Activated CD8-positive, alpha-beta T cell treated with anti-CD3 and anti-CD28 coated beads for 36 hours (primary cell): ENCODE results near the gene BLVRA. TPM values are rescaled to one million over a fixed set of nuclear protein-coding genes. Genes with fewer than 3 reads are reported as not detected.
"Not testable (repeated sequence)": the region's sequence is repeated elsewhere in the genome, so short reads cannot be mapped to it uniquely, and the experiment has no call there.

Experiments used
- ATAC-seq: fragments of 200-7000 bp; cut with Tn5 transposase; one replicate; pipeline ENCODE4 v1.10.0; 2021; ENCODE audit warnings: mild to moderate bottlenecking, moderate library complexity
- CTCF ChIA-PET: fragments of 350-600 bp; sonication (Branson Sonifier 250); formaldehyde crosslinking; loops from one replicate; lab custom pipeline; 2021; ENCODE audit warnings: antibody characterized with exemption; lab: Charles Lee
- POLR2A ChIA-PET: fragments of 350-600 bp; sonication (Branson Sonifier 250); formaldehyde crosslinking; loops from one replicate; lab custom pipeline; 2021; ENCODE audit warnings: antibody characterized with exemption; lab: Charles Lee
- DNase-seq: peaks from one replicate; pipeline ENCODE4 v3.0.0-alpha.2; 2020
- H3K27ac Mint-ChIP-seq: one replicate; pipeline ENCODE4 v1.8.0; 2021; ENCODE audit warnings: mild to moderate bottlenecking, mixed read lengths
- H3K27me3 Mint-ChIP-seq: one replicate; pipeline ENCODE4 v1.8.0; 2021; ENCODE audit warnings: mixed read lengths
- H3K36me3 Mint-ChIP-seq: one replicate; pipeline ENCODE4 v1.8.0; 2021; ENCODE audit warnings: low read depth, mixed read lengths
- H3K4me1 Mint-ChIP-seq: one replicate; pipeline ENCODE4 v1.8.0; 2021; ENCODE audit warnings: low read depth, mixed read lengths
- H3K4me3 Mint-ChIP-seq: one replicate; pipeline ENCODE4 v1.8.0; 2021; ENCODE audit warnings: mild to moderate bottlenecking, moderate library complexity, mixed read lengths
- H3K9me3 Mint-ChIP-seq: one replicate; pipeline ENCODE4 v1.8.0; 2021; ENCODE audit warnings: mixed read lengths
- CTCF ChIP-seq: fragments of 200-600 bp; IDR thresholded peaks from one replicate; pipeline ENCODE4 v1.8.0; 2022; ENCODE audit warnings: antibody characterized with exemption, mild to moderate bottlenecking
- intact Hi-C: fragments of 100-400 bp; cut with micrococcal nuclease; formaldehyde crosslinking; loops from one replicate; pipeline ENCODE4 v1.10.0; 2022
- total RNA-seq, 2 experiments: library from RNA; stranded (reverse); gene quantifications; one replicate each; pipeline ENCODE4 v1.2.3, GENCODE V29; 2021

Gene BLVRA
- total RNA-seq, 2 experiments from 2014 or later, result 30.9 to 34.2 TPM

GRCh38 chr7:43810195-43810941 is 51.9 kb downstream of the BLVRA start:
- POLR2A ChIA-PET, result interaction anchor here (0.6 kb wide), 2 partner anchors 24 to 148 kb away, joined by 3 read pairs; no protein-coding TSS in a partner anchor
- DNase-seq (peak; percentile 72), ATAC-seq (peak; percentile 62)
- H3K4me1 Mint-ChIP-seq, H3K36me3 Mint-ChIP-seq, intact Hi-C loops, H3K4me3 Mint-ChIP-seq, H3K9me3 Mint-ChIP-seq, H3K27ac Mint-ChIP-seq: not testable (repeated sequence)
- TF ChIP-seq CTCF, result peak; percentile 34
- CTCF ChIA-PET, result interaction anchor here (0.7 to 1.6 kb wide), 9 partner anchors 12 to 232 kb away, joined by 3 to 8 read pairs (median 4); partner anchors contain the start of genes COA1 and STK17A
- peaks cover 11% of the 10 kb centered on the region for H3K27me3 Mint-ChIP-seq

GRCh38 chr7:43815373-43815772 is 56.9 kb downstream of the BLVRA start:
- ChIA-PET CTCF (interaction anchor here (0.7 to 1.6 kb wide), 3 partner anchors 10 to 95 kb away, joined by 3 to 5 read pairs (median 3); no protein-coding TSS in a partner anchor), POLR2A (no interaction called here)
- no peaks in the 10 kb centered on the region for H3K4me1 Mint-ChIP-seq
- H3K36me3 Mint-ChIP-seq, result no peaks in the 10 kb centered on the region
- no peak overlapping the region for H3K4me3 Mint-ChIP-seq
- no peak for TF ChIP-seq CTCF
- ATAC-seq (no peak), DNase-seq (no peak)
- no peaks in the 10 kb centered on the region for H3K9me3 Mint-ChIP-seq
- intact Hi-C loops, result no loop called here
- H3K27ac Mint-ChIP-seq, result no peak overlapping the region
- H3K27me3 Mint-ChIP-seq, result peaks cover 24% of the 10 kb centered on the region

- POLR2A ChIA-PET, DNase-seq, H3K27ac Mint-ChIP-seq, ATAC-seq, H3K4me1 Mint-ChIP-seq, intact Hi-C loops, H3K4me3 Mint-ChIP-seq, H3K36me3 Mint-ChIP-seq, H3K9me3 Mint-ChIP-seq: not testable (repeated sequence)
- CTCF ChIA-PET, result interaction anchor here (0.5 kb wide), 1 partner anchor 12 kb away, joined by 3 read pairs; no protein-coding TSS in a partner anchor
- peaks cover 26% of the 10 kb centered on the region for H3K27me3 Mint-ChIP-seq
These were observed 57.7 kb downstream of the BLVRA start for GRCh38 chr7:43816046-43816797.

- H3K27ac Mint-ChIP-seq, H3K4me1 Mint-ChIP-seq, intact Hi-C loops, ATAC-seq, H3K9me3 Mint-ChIP-seq, H3K36me3 Mint-ChIP-seq, H3K4me3 Mint-ChIP-seq, DNase-seq, POLR2A ChIA-PET: not testable (repeated sequence)
- CTCF ChIA-PET, result interaction anchor here (6.2 kb wide), 1 partner anchor 15 kb away, joined by 38 read pairs; no protein-coding TSS in a partner anchor
- H3K27me3 Mint-ChIP-seq, result peaks cover 20% of the 10 kb centered on the region
These were observed 64.9 kb downstream of the BLVRA start for GRCh38 chr7:43823425-43823824.

GRCh38 chr7:43823941-43824340 is 65.5 kb downstream of the BLVRA start:
- POLR2A ChIA-PET, result no interaction called here
- intact Hi-C loops, result no loop called here

GRCh38 chr7:43824513-43824912 is 66.0 kb downstream of the BLVRA start:
- DNase-seq, ATAC-seq, intact Hi-C loops, H3K27ac Mint-ChIP-seq, POLR2A ChIA-PET, H3K4me1 Mint-ChIP-seq, H3K9me3 Mint-ChIP-seq, H3K4me3 Mint-ChIP-seq, H3K36me3 Mint-ChIP-seq: not testable (repeated sequence)
- CTCF ChIA-PET, result interaction anchor here (0.7 to 6.2 kb wide), 6 partner anchors 9 to 124 kb away, joined by 3 to 38 read pairs (median 3); partner anchors contain the start of gene COA1
- H3K27me3 Mint-ChIP-seq, result peaks cover 23% of the 10 kb centered on the region

More at GRCh38 chr7:43823941-43824340, 65.5 kb downstream of the BLVRA start:
- Mint-ChIP-seq H3K9me3 (no peaks in the 10 kb centered on the region), H3K4me3 (no peak overlapping the region), H3K27me3 (peaks cover 19% of the 10 kb centered on the region), H3K36me3 (no peaks in the 10 kb centered on the region), H3K27ac (no peak overlapping the region), H3K4me1 (no peaks in the 10 kb centered on the region)
- TF ChIP-seq CTCF, result no peak
- ATAC-seq (no peak), DNase-seq (no peak)
- CTCF ChIA-PET, result interaction anchor here (0.8 to 6.2 kb wide), 2 partner anchors 15 to 123 kb away, joined by 3 to 38 read pairs; no protein-coding TSS in a partner anchor
